Measurements from ENCODE around the gene NME4.

NME4 gene

GRCh38 chr16:379183-379960, 17.6 kb upstream of the NME4 start:
- no peak overlapping the region for H3K27ac ChIP-seq
- in situ Hi-C loops (cut with HindIII; ENCODE audit: low pct_ligation_motif_present, low sequenced_read_pairs): no loop called here
- no peaks in the 10 kb centered on the region for H3K27me3 ChIP-seq (replicated peaks)
- DNase-seq: no peak
- no peak overlapping the region for H3K4me3 ChIP-seq (ENCODE audit: low read depth, low read length)
- TF ChIP-seq, protein P1, sequence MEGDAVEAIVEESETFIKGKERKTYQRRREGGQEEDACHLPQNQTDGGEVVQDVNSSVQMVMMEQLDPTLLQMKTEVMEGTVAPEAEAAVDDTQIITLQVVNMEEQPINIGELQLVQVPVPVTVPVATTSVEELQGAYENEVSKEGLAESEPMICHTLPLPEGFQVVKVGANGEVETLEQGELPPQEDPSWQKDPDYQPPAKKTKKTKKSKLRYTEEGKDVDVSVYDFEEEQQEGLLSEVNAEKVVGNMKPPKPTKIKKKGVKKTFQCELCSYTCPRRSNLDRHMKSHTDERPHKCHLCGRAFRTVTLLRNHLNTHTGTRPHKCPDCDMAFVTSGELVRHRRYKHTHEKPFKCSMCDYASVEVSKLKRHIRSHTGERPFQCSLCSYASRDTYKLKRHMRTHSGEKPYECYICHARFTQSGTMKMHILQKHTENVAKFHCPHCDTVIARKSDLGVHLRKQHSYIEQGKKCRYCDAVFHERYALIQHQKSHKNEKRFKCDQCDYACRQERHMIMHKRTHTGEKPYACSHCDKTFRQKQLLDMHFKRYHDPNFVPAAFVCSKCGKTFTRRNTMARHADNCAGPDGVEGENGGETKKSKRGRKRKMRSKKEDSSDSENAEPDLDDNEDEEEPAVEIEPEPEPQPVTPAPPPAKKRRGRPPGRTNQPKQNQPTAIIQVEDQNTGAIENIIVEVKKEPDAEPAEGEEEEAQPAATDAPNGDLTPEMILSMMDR (IDR thresholded peaks at IDR 0.05; ENCODE audit: low read depth, low read length, missing control alignments): no peak
- peaks cover 16% of the 10 kb centered on the region for H3K36me3 ChIP-seq (replicated peaks)

DNA sequence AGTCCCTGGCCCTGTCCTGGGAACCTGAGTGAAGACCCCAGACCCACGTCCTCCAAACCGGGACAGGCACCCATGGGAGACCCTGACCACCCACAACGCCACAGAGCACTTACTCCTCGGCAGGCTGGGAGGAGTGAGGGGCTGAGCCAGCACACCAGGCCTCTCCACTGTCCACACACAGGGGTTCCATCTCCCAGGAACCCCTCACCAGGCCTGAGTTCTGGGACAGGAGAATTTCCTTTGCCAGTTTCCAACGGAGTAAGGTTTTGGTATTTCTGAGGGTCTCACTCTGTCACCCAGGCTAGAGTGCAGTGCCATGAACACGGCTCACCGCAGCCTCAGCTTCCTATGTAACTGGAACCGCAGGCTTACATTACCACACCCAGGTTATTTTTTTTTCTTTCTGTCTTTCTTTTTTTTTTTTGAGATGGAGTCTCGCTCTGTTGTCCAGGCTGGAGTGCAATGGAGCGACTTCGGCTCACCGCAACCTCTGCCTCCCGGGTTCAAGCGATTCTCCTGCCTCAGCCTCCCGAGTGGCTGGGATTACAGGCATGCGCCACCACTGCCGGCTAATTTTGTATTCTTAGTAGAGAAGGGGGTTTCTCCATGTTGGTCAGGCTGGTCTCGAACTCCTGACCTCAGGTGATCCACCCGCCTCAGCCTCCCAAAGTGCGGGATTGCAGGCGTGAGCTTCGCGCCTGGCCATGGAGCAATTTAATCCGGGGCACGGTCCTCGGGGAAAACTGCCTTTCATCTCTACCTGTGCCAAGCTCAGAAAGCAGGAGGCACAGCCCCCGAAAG, 16.8 kb upstream of the NME4 start:
- Histone ChIP-seq H3K27me3 (replicated peaks) (no peaks in the 10 kb centered on the region), H3K36me3 (replicated peaks) (peaks cover 12% of the 10 kb centered on the region), H3K27ac (no peak overlapping the region), H3K4me3 (ENCODE audit: low read depth, low read length) (peak overlapping the region; percentile 73)
- in situ Hi-C loops (cut with HindIII; ENCODE audit: low pct_ligation_motif_present, low sequenced_read_pairs): no loop called here
- DNase-seq: no peak
- TF ChIP-seq, protein P1 (IDR thresholded peaks at IDR 0.05; ENCODE audit: low read depth, low read length, missing control alignments): no peak

DNA sequence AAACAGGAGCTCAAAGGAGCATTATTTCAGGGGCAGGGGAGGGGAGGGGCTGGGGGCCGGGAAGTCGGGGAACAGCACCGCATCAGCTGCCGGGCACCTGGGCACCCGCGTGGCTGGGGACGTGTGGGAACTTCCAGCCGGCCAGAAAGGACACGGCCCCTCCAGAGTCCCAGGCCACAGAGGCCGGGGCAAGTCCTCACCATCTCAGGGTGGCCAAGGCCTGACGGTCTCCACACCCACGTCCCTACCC, 16.3 kb upstream of the NME4 start:
- peaks cover 12% of the 10 kb centered on the region for H3K36me3 ChIP-seq (replicated peaks)
- in situ Hi-C loops (cut with HindIII; ENCODE audit: low pct_ligation_motif_present, low sequenced_read_pairs): no loop called here
- H3K4me3 ChIP-seq (ENCODE audit: low read depth, low read length): peak overlapping the region; percentile 73
- H3K27ac ChIP-seq: no peak overlapping the region
- H3K27me3 ChIP-seq (replicated peaks): no peaks in the 10 kb centered on the region
- no peak for DNase-seq
- TF ChIP-seq, protein P1 (IDR thresholded peaks at IDR 0.05; ENCODE audit: low read depth, low read length, missing control alignments): no peak

GRCh38 chr16:381012-381788, 15.8 kb upstream of the NME4 start:
- H3K4me3 ChIP-seq (ENCODE audit: low read depth, low read length): peak overlapping the region; percentile 73
- no peak for DNase-seq
- in situ Hi-C loops (cut with HindIII; ENCODE audit: low pct_ligation_motif_present, low sequenced_read_pairs): no loop called here
- no peak overlapping the region for H3K27ac ChIP-seq
- TF ChIP-seq, protein P1 (IDR thresholded peaks at IDR 0.05; ENCODE audit: low read depth, low read length, missing control alignments): no peak
- no peaks in the 10 kb centered on the region for H3K27me3 ChIP-seq (replicated peaks)
- peaks cover 8% of the 10 kb centered on the region for H3K36me3 ChIP-seq (replicated peaks)

GRCh38 chr16:381789-382717, 14.9 kb upstream of the NME4 start, which contains the start of gene PGAP6:
PGAP6 (minus strand) TSS chr16:381978; CDS start chr16:381821, 157 bp downstream.
- H3K27ac ChIP-seq: no peak within 1 kb of the TSS
- DNase-seq: no peak
- no peaks in the 10 kb centered on the region for H3K27me3 ChIP-seq (replicated peaks)
- H3K36me3 ChIP-seq (replicated peaks): no peaks in the 10 kb centered on the region
- TF ChIP-seq, protein P1 (IDR thresholded peaks at IDR 0.05; ENCODE audit: low read depth, low read length, missing control alignments): no peak
- in situ Hi-C loops (cut with HindIII; ENCODE audit: low pct_ligation_motif_present, low sequenced_read_pairs): no loop called here
- H3K4me3 ChIP-seq (ENCODE audit: low read depth, low read length): peak within 1 kb of the TSS; percentile 73

Measured in brain microvascular endothelial cell (primary cell).